NT2/D1 (cell line): ENCODE data around the gene RABGGTB.

Source experiments
- SUZ12 ChIP-seq: IDR thresholded peaks from 2 replicates; pipeline ENCODE4 v1.6.1; 2011; ENCODE audit not compliant: insufficient read length, insufficient read depth; ENCODE audit errors: extremely low read depth
- YY1 ChIP-seq: IDR thresholded peaks from 2 replicates; pipeline ENCODE4 v1.6.1; 2011; ENCODE audit not compliant: insufficient read length, insufficient read depth
- ZNF274 ChIP-seq: IDR thresholded peaks from 2 replicates; pipeline ENCODE4 v1.6.1; 2011; ENCODE audit warnings: mild to moderate bottlenecking, low read depth, low read length

DNA sequence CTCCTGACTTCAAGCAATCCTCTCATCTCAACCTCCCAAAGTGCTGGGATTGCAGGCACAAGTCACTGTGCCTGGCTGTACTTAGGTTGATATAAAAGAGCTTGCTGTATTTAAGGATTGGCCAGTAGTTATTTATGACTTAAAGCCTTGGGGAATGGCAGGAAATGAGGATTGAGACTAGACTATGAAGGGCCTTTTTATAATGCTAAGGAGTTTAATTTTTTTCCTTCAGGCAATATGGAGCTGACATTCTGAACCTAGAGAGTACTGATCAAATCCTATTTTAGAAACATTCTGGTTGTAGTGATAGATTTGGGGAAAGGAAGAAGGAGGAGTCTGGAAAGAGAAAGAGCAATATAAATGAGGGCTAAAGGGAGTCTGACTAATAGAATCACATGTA lies 55.4 kb downstream of the RABGGTB start:
- TF ChIP-seq YY1: no peak
- TF ChIP-seq SUZ12: no peak
- TF ChIP-seq ZNF274: no peak
